ENCODE results near the gene LZTFL1. TPM values are rescaled to one million over a fixed set of nuclear protein-coding genes. Genes with fewer than 3 reads are reported as not detected.

The LZTFL1 gene
- total RNA-seq, 1 donor from 2014 or later: 17.6 TPM

- TF ChIP-seq CTCF (conservative IDR thresholded peaks at IDR 0.05): no peak
- no peak for DNase-seq (ENCODE audit: low read depth, low spot score)
- Mint-ChIP-seq H3K4me1 (peaks cover 4% of the 10 kb centered on the region), H3K27me3 (ENCODE audit: low read depth) (peaks cover 93% of the 10 kb centered on the region), H3K9me3 (peaks cover 4% of the 10 kb centered on the region), H3K36me3 (ENCODE audit: low read depth) (peaks cover 7% of the 10 kb centered on the region), H3K27ac (ENCODE audit: unreplicated experiment) (no peak overlapping the region), H3K4me3 (no peak overlapping the region)
Measured at GRCh38 chr3:45794660-45795059, 47.3 kb downstream of the LZTFL1 start.

- Mint-ChIP-seq H3K27ac (ENCODE audit: unreplicated experiment) (no peak overlapping the region), H3K36me3 (ENCODE audit: low read depth) (peaks cover 7% of the 10 kb centered on the region), H3K9me3 (peaks cover 4% of the 10 kb centered on the region), H3K27me3 (ENCODE audit: low read depth) (peaks cover 88% of the 10 kb centered on the region), H3K4me3 (no peak overlapping the region), H3K4me1 (peaks cover 4% of the 10 kb centered on the region)
- TF ChIP-seq CTCF (conservative IDR thresholded peaks at IDR 0.05): no peak
- no peak for DNase-seq (ENCODE audit: low read depth, low spot score)
Measured at GRCh38 chr3:45794177-45794560, 47.8 kb downstream of the LZTFL1 start.

GRCh38 chr3:45793482-45794176 is 48.3 kb downstream of the LZTFL1 start:
- H3K36me3 Mint-ChIP-seq (ENCODE audit: low read depth): peaks cover 7% of the 10 kb centered on the region
- no peak for TF ChIP-seq CTCF (conservative IDR thresholded peaks at IDR 0.05)
- no peak overlapping the region for H3K27ac Mint-ChIP-seq (ENCODE audit: unreplicated experiment)
- H3K4me3 Mint-ChIP-seq: no peak overlapping the region
- peaks cover 4% of the 10 kb centered on the region for H3K4me1 Mint-ChIP-seq
- peaks cover 4% of the 10 kb centered on the region for H3K9me3 Mint-ChIP-seq
- DNase-seq (ENCODE audit: low read depth, low spot score): no peak
- H3K27me3 Mint-ChIP-seq (ENCODE audit: low read depth): peaks cover 88% of the 10 kb centered on the region

- H3K27me3 Mint-ChIP-seq (ENCODE audit: low read depth): peaks cover 83% of the 10 kb centered on the region
- no peak overlapping the region for H3K27ac Mint-ChIP-seq (ENCODE audit: unreplicated experiment)
- no peak overlapping the region for H3K4me3 Mint-ChIP-seq
- peaks cover 4% of the 10 kb centered on the region for H3K9me3 Mint-ChIP-seq
- no peak for DNase-seq (ENCODE audit: low read depth, low spot score)
- no peak for TF ChIP-seq CTCF (conservative IDR thresholded peaks at IDR 0.05)
- peaks cover 7% of the 10 kb centered on the region for H3K36me3 Mint-ChIP-seq (ENCODE audit: low read depth)
- peaks cover 4% of the 10 kb centered on the region for H3K4me1 Mint-ChIP-seq
Measured at GRCh38 chr3:45792516-45793172, 49.3 kb downstream of the LZTFL1 start.

GRCh38 chr3:45792036-45792435 is 49.9 kb downstream of the LZTFL1 start:
- DNase-seq (ENCODE audit: low read depth, low spot score): no peak
- Mint-ChIP-seq H3K27ac (ENCODE audit: unreplicated experiment) (no peak overlapping the region), H3K4me3 (no peak overlapping the region), H3K27me3 (ENCODE audit: low read depth) (peaks cover 83% of the 10 kb centered on the region), H3K4me1 (peaks cover 4% of the 10 kb centered on the region), H3K9me3 (peaks cover 8% of the 10 kb centered on the region), H3K36me3 (ENCODE audit: low read depth) (peaks cover 7% of the 10 kb centered on the region)
- no peak for TF ChIP-seq CTCF (conservative IDR thresholded peaks at IDR 0.05)
